CD14-positive monocyte (primary cell): Measurements from ENCODE around the gene WSB2. TPM values are rescaled to one million over a fixed set of nuclear protein-coding genes. Genes with fewer than 3 reads are reported as not detected.

Experiments used
- DNase-seq, 3 donors: peaks; one replicate each; pipeline ENCODE4 v3.0.0-alpha.2; 2011 to 2022
- H2AFZ ChIP-seq: 2 replicates; pipeline ENCODE4 v1.6.0; 2012; ENCODE audit warnings: mild to moderate bottlenecking, low read depth, low read length, inconsistent platforms; ENCODE audit not compliant: insufficient read depth, poor library complexity, severe bottlenecking
- H3K27ac ChIP-seq, 2 donors: 1 replicate in 1 of 2; 2 replicates in 1 of 2; pipeline ENCODE4 v1.5.1; 2012 to 2013; ENCODE audit warnings: low read length in 2 of 2, control low read depth in 1 of 2, inconsistent platforms in 1 of 2, low read depth in 1 of 2, mild to moderate bottlenecking in 1 of 2
- H3K27me3 ChIP-seq, 2 donors: one replicate each; pipeline versions ENCODE4 v1.6.0 to v1.6.1; 2011 to 2013; ENCODE audit warnings: low read length in 2 of 2; ENCODE audit not compliant: control insufficient read depth in 2 of 2, insufficient read depth in 2 of 2
- H3K36me3 ChIP-seq, 2 donors: replicated peaks in 1 of 2; 1 replicate in 1 of 2; 2 replicates in 1 of 2; pipeline versions ENCODE4 v1.5.1 to v1.6.1; 2012 to 2013; ENCODE audit warnings: low read length in 2 of 2, control low read depth in 1 of 2, inconsistent platforms in 1 of 2, mild to moderate bottlenecking in 1 of 2; ENCODE audit not compliant: insufficient read depth in 2 of 2, control insufficient read depth in 1 of 2
- H3K4me1 ChIP-seq, 2 donors: 1 replicate in 1 of 2; 2 replicates in 1 of 2; pipeline versions ENCODE4 v1.5.1 to v1.6.1; 2012 to 2013; ENCODE audit warnings: low read length in 2 of 2, control low read depth in 1 of 2, inconsistent platforms in 1 of 2, mild to moderate bottlenecking in 1 of 2, moderate library complexity in 1 of 2; ENCODE audit not compliant: insufficient read depth in 2 of 2, control insufficient read depth in 1 of 2
- H3K4me2 ChIP-seq: replicated peaks from 2 replicates; pipeline ENCODE3; 2012; ENCODE audit warnings: low read length, moderate library complexity, mild to moderate bottlenecking; ENCODE audit not compliant: poor library complexity, severe bottlenecking; ENCODE audit errors: extremely low read depth
- H3K4me3 ChIP-seq, 3 experiments: fragments of 200-600 bp in 1 of 3; sonication (generic) in 1 of 3; replicated peaks in 1 of 3; 1 replicate in 2 of 3; 2 replicates in 1 of 3; pipeline ENCODE4 v1.5.1; 2011 to 2013; ENCODE audit warnings: low read length in 3 of 3, mild to moderate bottlenecking in 3 of 3, control low read depth in 2 of 3, low read depth in 2 of 3, inconsistent platforms in 1 of 3, moderate library complexity in 1 of 3
- H3K79me2 ChIP-seq: 2 replicates; pipeline ENCODE4 v1.6.0; 2012; ENCODE audit warnings: mild to moderate bottlenecking, control low read depth, inconsistent platforms, low read length, moderate library complexity; ENCODE audit not compliant: insufficient read depth
- H3K9ac ChIP-seq: 2 replicates; pipeline ENCODE4 v1.6.0; 2017; ENCODE audit warnings: low read length, mild to moderate bottlenecking; ENCODE audit not compliant: insufficient read depth, poor library complexity, severe bottlenecking
- H3K9me3 ChIP-seq, 2 donors: replicated peaks in 1 of 2; 1 replicate in 1 of 2; 2 replicates in 1 of 2; pipeline versions ENCODE4 v1.5.1 to v1.6.1; 2012 to 2013; ENCODE audit warnings: low read length in 2 of 2, control low read depth in 1 of 2; ENCODE audit not compliant: control insufficient read depth in 1 of 2, insufficient read depth in 1 of 2
- H4K20me1 ChIP-seq: 2 replicates; pipeline ENCODE4 v1.6.0; 2012; ENCODE audit warnings: mild to moderate bottlenecking, low read length, control low read depth, moderate library complexity; ENCODE audit not compliant: insufficient read depth
- H3K27ac Mint-ChIP-seq, 7 donors: one replicate each; pipeline ENCODE4 v1.8.0; 2020; ENCODE audit warnings: mild to moderate bottlenecking in 7 of 7, mixed read lengths in 7 of 7, moderate library complexity in 6 of 7, inconsistent platforms in 2 of 7
- H3K27me3 Mint-ChIP-seq, 3 donors: one replicate each; pipeline ENCODE4 v1.8.0; 2021 to 2022; ENCODE audit warnings: low read depth in 3 of 3, mild to moderate bottlenecking in 3 of 3, mixed read lengths in 3 of 3, moderate library complexity in 3 of 3, inconsistent platforms in 1 of 3
- H3K36me3 Mint-ChIP-seq, 2 donors: one replicate each; pipeline ENCODE4 v1.8.0; 2020; ENCODE audit warnings: mixed read lengths in 2 of 2, inconsistent platforms in 1 of 2, mild to moderate bottlenecking in 1 of 2
- H3K4me1 Mint-ChIP-seq: one replicate; pipeline ENCODE4 v1.8.0; 2020; ENCODE audit warnings: mild to moderate bottlenecking, mixed read lengths
- H3K4me3 Mint-ChIP-seq, 2 donors: one replicate each; pipeline ENCODE4 v1.8.0; 2020; ENCODE audit warnings: mild to moderate bottlenecking in 2 of 2, mixed read lengths in 2 of 2, moderate library complexity in 1 of 2
- H3K9me3 Mint-ChIP-seq, 7 donors: one replicate each; pipeline ENCODE4 v1.8.0; 2020 to 2022; ENCODE audit warnings: mixed read lengths in 7 of 7, mild to moderate bottlenecking in 6 of 7, moderate library complexity in 6 of 7, inconsistent platforms in 2 of 7
- WGBS: methylation state at CpG from one replicate; pipeline ENCODE4 v1.1.5; 2013; ENCODE audit warnings: missing lambda C conversion rate; ENCODE audit not compliant: insufficient coverage; 5-methylcytosine and 5-hydroxymethylcytosine counted together
- intact Hi-C, 2 donors: fragments of 100-400 bp; cut with micrococcal nuclease; formaldehyde crosslinking; loops; one replicate each; pipeline versions ENCODE4 v1.15.0 to v1.15.1; 2023
- polyA plus RNA-seq, 3 donors: library from polyadenylated mRNA; depleted of rRNA in 1 of 3; unstranded in 2 of 3; stranded (reverse) in 1 of 3; fragments of 300-500 nt in 2 of 3; fragments of >200 nt in 1 of 3; fragmentation: Illumina TruSeq in 2 of 3; gene quantifications; 1 replicate in 2 of 3; 2 replicates in 1 of 3; pipeline ENCODE4 v1.2.3, GENCODE V29; 2012 to 2021
- TF ChIP-seq, protein P1 (sequence below): fragments of 200-600 bp; IDR thresholded peaks from one replicate; pipeline ENCODE4 v1.8.0; 2022; ENCODE audit warnings: antibody characterized with exemption, mild to moderate bottlenecking

WSB2 gene
- polyA plus RNA-seq, 3 donors, result 25.4 to 36.3 (median 25.8) TPM

DNA sequence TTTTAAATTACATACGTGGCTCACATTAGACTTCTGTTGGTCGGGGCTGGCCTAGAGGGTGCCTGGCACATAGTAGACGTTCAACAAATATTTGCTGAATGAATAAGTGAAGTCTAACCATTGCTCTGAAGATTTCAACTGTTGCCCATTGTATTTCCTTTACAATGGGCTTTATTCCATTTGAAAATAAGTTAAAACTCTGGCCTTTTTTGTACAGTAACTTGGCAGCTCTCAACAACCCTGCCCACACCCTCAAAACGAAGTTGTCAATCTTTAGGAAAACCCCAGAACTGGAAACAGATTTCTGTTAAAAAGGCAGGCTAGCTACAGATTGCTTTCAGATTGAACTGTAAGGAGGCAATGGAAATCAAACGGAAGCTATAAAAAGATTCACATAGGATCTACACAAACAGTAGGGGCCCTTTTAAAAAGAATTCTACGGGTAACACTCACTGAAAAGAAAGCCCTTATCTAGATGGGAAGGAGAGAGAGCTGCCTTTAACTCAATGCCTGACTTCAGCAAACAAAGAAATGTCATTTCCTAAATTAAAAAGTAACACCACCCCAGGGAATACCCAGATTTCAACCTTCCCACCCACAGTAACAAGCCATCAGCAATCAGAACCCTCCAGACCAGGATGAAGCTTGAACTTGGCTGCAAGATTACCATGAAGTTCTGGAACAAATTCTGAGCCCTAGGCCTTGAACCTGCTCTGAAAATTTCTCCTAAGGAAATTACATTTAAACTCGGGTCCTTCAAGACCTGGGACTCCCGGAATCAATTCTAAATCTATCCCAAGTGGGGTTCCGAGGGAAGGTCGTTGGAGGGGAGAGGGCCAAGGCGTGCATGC, 1.4 kb downstream of the WSB2 start:
- Mint-ChIP-seq H3K9me3 (peaks cover 0 to 2% (median 0%) of the 10 kb centered on the region in 7 donors), H3K4me1 (peaks cover 39% of the 10 kb centered on the region), H3K36me3 (peaks cover 0 to 10% of the 10 kb centered on the region in 2 donors), H3K27ac (peak overlapping the region in 3 of 7 donors; percentile 72 to 85 (median 85)), H3K27me3 (peaks cover 5 to 10% (median 6%) of the 10 kb centered on the region in 3 donors), H3K4me3 (peak overlapping the region; percentile 83 to 84)
- Histone ChIP-seq H2AFZ (peak overlapping the region; percentile 94), H3K27ac (peak overlapping the region in 1 of 2 donors; percentile 84), H3K4me2 (peak overlapping the region; percentile 93), H3K9ac (peak overlapping the region; percentile 76), H3K79me2 (peaks cover 53% of the 10 kb centered on the region), H3K27me3 (no peaks in the 10 kb centered on the region), H3K9me3 (no peaks in the 10 kb centered on the region), H4K20me1 (peaks cover 8% of the 10 kb centered on the region), H3K36me3 (no peaks in the 10 kb centered on the region), H3K4me3 (peak overlapping the region in 2 of 3 experiments; percentile 95 to 99), H3K4me1 (peaks cover 37 to 41% of the 10 kb centered on the region in 2 donors)
- DNase-seq, result no peak
- intact Hi-C loops, result loop anchor here (5.0 to 10.0 kb wide), 2 partner anchors 42 to 315 kb away; partner anchors contain the start of genes RFC5 (in 2 of the 2), SUDS3 (in 2 of the 2) and TAOK3 (in 2 of the 2)
- 100% methylated on average over 2 of the region's 11 CpGs for WGBS
- TF ChIP-seq, protein P1, sequence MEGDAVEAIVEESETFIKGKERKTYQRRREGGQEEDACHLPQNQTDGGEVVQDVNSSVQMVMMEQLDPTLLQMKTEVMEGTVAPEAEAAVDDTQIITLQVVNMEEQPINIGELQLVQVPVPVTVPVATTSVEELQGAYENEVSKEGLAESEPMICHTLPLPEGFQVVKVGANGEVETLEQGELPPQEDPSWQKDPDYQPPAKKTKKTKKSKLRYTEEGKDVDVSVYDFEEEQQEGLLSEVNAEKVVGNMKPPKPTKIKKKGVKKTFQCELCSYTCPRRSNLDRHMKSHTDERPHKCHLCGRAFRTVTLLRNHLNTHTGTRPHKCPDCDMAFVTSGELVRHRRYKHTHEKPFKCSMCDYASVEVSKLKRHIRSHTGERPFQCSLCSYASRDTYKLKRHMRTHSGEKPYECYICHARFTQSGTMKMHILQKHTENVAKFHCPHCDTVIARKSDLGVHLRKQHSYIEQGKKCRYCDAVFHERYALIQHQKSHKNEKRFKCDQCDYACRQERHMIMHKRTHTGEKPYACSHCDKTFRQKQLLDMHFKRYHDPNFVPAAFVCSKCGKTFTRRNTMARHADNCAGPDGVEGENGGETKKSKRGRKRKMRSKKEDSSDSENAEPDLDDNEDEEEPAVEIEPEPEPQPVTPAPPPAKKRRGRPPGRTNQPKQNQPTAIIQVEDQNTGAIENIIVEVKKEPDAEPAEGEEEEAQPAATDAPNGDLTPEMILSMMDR, result no peak

DNA sequence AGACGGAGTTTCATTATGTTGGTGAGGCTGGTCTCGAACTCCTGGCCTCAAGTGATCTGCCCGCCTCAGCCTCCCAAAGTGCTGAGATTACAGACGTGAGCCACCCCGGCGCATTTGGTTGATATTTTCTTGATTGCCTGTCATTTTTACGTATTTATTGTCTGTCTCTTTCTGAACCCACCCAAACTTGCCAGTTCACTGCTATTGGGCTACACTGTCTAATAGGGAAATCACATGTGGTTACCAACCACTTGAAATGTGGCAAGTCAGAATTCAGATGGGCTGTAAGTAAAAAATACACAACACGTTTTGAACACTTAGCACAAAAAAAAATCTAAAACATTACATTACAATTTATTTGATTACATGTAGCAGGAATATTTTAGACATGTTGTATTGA, 2.1 kb downstream of the WSB2 start:
- Histone ChIP-seq H3K27me3 (no peaks in the 10 kb centered on the region), H3K36me3 (no peaks in the 10 kb centered on the region), H2AFZ (no peak overlapping the region), H3K9ac (no peak overlapping the region), H3K9me3 (no peaks in the 10 kb centered on the region), H3K27ac (no peak overlapping the region), H3K4me2 (no peak overlapping the region), H3K4me1 (peaks cover 31 to 34% of the 10 kb centered on the region in 2 donors), H3K4me3 (no peak overlapping the region), H4K20me1 (peaks cover 8% of the 10 kb centered on the region), H3K79me2 (peaks cover 55% of the 10 kb centered on the region)
- Mint-ChIP-seq H3K4me3 (no peak overlapping the region), H3K27me3 (peaks cover 5 to 10% (median 6%) of the 10 kb centered on the region in 3 donors), H3K27ac (peak overlapping the region in 1 of 7 donors; percentile 81), H3K9me3 (peaks cover 0 to 2% (median 0%) of the 10 kb centered on the region in 7 donors), H3K36me3 (peaks cover 0 to 10% of the 10 kb centered on the region in 2 donors), H3K4me1 (peaks cover 32% of the 10 kb centered on the region)
- intact Hi-C loops, result loop anchor here in 1 of 2 donors (10.0 kb wide), 1 partner anchor 316 kb away; the partner anchor contains the start of genes SUDS3 and TAOK3
- DNase-seq, result no peak
- 100% methylated on average over 3 of the region's 8 CpGs for WGBS
- TF ChIP-seq, protein P1, result no peak
